GM19455 (cell line): Measurements from ENCODE around the gene CEP104.

ENCODE experiments used
- ATAC-seq: cut with Tn5 transposase; IDR thresholded peaks from one replicate; pipeline ENCODE4 v1.9.1; 2021; ENCODE audit not compliant: unreplicated experiment

CEP104 gene

GRCh38 chr1:3894626-3895278 is 37.7 kb upstream of the CEP104 start:
- ATAC-seq = no peak

GRCh38 chr1:3893190-3893589 is 36.2 kb upstream of the CEP104 start:
- no peak for ATAC-seq

- no peak for ATAC-seq
These were observed 35.7 kb upstream of the CEP104 start for GRCh38 chr1:3892748-3893147.

GRCh38 chr1:3891329-3891865 is 34.4 kb upstream of the CEP104 start:
- ATAC-seq = no peak

- no peak for ATAC-seq
These were observed 33.6 kb upstream of the CEP104 start for GRCh38 chr1:3890389-3891328.

GRCh38 chr1:3889936-3890335 is 32.9 kb upstream of the CEP104 start:
- no peak for ATAC-seq

- ATAC-seq = no peak
These were observed 31.3 kb upstream of the CEP104 start for GRCh38 chr1:3888301-3888700.

- no peak for ATAC-seq
These were observed 29.7 kb upstream of the CEP104 start for GRCh38 chr1:3886691-3887090.

- no peak for ATAC-seq
These were observed 29.2 kb upstream of the CEP104 start for GRCh38 chr1:3886106-3886670.

GRCh38 chr1:3885611-3886010 is 28.6 kb upstream of the CEP104 start:
- no peak for ATAC-seq

- no peak for ATAC-seq
These were observed 28.0 kb upstream of the CEP104 start for GRCh38 chr1:3884966-3885365.

- no peak for ATAC-seq
These were observed 26.3 kb upstream of the CEP104 start for GRCh38 chr1:3883194-3883925.

GRCh38 chr1:3881193-3881480 is 24.1 kb upstream of the CEP104 start:
- ATAC-seq = no peak

GRCh38 chr1:3880429-3881192 is 23.6 kb upstream of the CEP104 start:
- no peak for ATAC-seq

- ATAC-seq = no peak
These were observed 22.9 kb upstream of the CEP104 start for GRCh38 chr1:3879787-3880428.

GRCh38 chr1:3879099-3879498 is 22.1 kb upstream of the CEP104 start:
- no peak for ATAC-seq

- no peak for ATAC-seq
These were observed 19.7 kb upstream of the CEP104 start for GRCh38 chr1:3876716-3877115.

- no peak for ATAC-seq
These were observed 17.7 kb upstream of the CEP104 start for GRCh38 chr1:3874736-3875135.

GRCh38 chr1:3872546-3872945 is 15.5 kb upstream of the CEP104 start:
- ATAC-seq = no peak

GRCh38 chr1:3871451-3871805 is 14.4 kb upstream of the CEP104 start:
- ATAC-seq = no peak
